Measurements from ENCODE around the gene IKZF4.

The IKZF4 gene

GRCh38 chr12:56004211-56004610 is 16.6 kb upstream of the IKZF4 start:
- FAIRE-seq (no peak), DNase-seq (ENCODE audit: insufficient read length) (no peak)
- TF ChIP-seq POLR2AphosphoS5 (IDR thresholded peaks at IDR 0.05; ENCODE audit: low read depth, low read length) (no peak), POLR2A (IDR thresholded peaks at IDR 0.05; ENCODE audit: low read depth, low read length) (no peak), TAF1 (IDR thresholded peaks at IDR 0.05; ENCODE audit: borderline replicate concordance, low read depth, low read length) (no peak)

DNA sequence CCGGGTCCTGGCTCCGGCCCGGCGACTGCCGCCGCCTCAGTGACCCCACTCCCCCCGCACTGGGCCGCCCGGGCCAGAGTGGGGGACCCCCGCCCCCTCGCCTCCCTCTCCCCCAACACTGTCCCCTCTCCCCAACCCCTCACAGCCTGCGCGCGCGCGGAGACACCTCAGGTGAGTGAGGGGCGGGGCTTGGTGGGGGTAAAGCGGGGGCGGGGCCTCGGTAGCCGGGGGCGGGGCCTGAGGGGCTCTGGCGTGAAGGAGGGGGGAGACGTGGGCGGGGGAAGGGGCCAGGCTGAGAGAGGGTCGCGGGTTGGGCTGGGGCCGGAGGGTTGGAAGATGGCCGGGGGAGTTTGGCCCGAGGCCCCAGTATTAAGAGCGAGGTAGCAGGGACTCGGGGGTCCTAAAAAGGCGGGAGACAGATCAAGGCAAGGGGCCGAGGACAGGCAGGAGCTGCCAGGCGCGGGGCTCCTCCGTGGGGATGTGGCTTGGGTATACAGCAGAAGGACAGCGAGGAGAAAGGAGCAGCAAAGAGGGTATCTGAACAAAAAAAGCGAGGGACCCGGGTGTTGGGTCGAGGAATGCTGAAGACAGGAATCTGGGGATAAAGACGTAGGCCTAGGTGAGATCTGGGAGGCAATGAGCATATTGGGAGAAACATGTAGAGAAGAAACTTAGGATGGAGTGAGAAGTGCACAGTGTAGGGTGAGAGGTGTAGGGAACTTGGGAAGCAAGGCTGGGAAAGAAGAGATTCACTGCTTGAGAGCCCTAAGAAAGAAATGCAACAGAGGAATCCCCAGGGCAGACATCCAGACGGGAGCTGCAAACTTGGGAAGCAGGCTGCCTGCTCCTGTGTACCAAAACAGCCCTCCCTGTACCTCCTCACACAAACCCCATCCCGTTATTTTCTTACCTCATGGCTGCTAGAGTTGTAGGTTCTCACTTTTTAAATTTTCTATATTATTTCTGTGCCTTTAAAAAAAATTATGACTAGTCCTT is 13.0 kb upstream of the IKZF4 start:
- DNase-seq (ENCODE audit: insufficient read length) (peak; percentile 82), FAIRE-seq (no peak)
- TF ChIP-seq TAF1 (IDR thresholded peaks at IDR 0.05; ENCODE audit: borderline replicate concordance, low read depth, low read length) = no peak
- no peak for TF ChIP-seq POLR2A (IDR thresholded peaks at IDR 0.05; ENCODE audit: low read depth, low read length)
- no peak for TF ChIP-seq POLR2AphosphoS5 (IDR thresholded peaks at IDR 0.05; ENCODE audit: low read depth, low read length)

DNA sequence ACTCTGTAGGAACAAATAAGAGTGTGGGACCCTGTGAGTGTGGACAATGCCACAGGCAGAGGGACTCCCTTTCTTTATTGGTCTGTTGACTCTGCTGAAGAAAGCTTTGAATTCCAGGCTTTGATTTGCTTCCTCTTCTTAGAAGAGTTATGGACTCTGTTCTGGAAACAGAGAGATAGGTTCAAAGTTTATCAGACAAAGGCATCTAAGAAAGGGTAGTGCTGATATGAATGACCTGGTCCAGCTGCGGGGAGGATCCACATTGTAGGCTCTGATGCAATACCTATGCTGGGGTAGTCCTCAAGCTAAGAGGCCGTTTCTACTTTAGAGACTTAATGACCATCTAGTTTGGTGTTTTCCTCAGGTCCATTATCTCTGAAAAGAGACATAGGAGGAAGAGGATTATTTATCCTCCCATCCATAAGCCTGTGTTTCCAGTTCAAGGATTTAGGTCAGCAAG is 10.7 kb upstream of the IKZF4 start:
- no peak for FAIRE-seq
- DNase-seq (ENCODE audit: insufficient read length) = no peak
- TF ChIP-seq POLR2A (IDR thresholded peaks at IDR 0.05; ENCODE audit: low read depth, low read length) (no peak), POLR2AphosphoS5 (IDR thresholded peaks at IDR 0.05; ENCODE audit: low read depth, low read length) (no peak), TAF1 (IDR thresholded peaks at IDR 0.05; ENCODE audit: borderline replicate concordance, low read depth, low read length) (no peak)

- DNase-seq (ENCODE audit: insufficient read length) = no peak
These were observed 9.2 kb upstream of the IKZF4 start for GRCh38 chr12:56011509-56012090.

DNA sequence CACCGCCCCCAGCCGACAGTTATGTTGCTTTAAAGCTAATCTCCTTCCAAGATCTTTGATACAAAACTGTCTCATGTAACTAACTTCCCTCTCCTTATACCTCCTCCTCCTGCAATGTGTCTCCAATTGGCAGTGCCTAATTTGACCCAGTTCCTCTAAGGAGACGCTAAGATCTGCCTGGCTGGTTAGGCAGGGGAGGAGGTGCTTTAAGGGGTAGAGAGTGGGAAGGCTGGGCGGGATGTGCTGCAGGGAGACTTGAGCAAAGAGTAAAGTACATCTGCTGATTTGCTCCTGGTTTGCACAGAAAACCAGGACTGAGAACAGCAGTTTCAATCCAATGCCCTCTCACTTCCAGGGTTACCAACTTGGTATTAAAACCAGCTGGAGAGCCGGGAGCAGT is 7.4 kb upstream of the IKZF4 start:
- no peak for TF ChIP-seq POLR2AphosphoS5 (IDR thresholded peaks at IDR 0.05; ENCODE audit: low read depth, low read length)
- no peak for TF ChIP-seq POLR2A (IDR thresholded peaks at IDR 0.05; ENCODE audit: low read depth, low read length)
- TF ChIP-seq TAF1 (IDR thresholded peaks at IDR 0.05; ENCODE audit: borderline replicate concordance, low read depth, low read length) = no peak
- DNase-seq (ENCODE audit: insufficient read length) (no peak), FAIRE-seq (no peak)

More at GRCh38 chr12:56011509-56012090, 9.2 kb upstream of the IKZF4 start:
- no peak for TF ChIP-seq POLR2A (IDR thresholded peaks at IDR 0.05; ENCODE audit: low read depth, low read length)
- no peak for TF ChIP-seq TAF1 (IDR thresholded peaks at IDR 0.05; ENCODE audit: borderline replicate concordance, low read depth, low read length)
- TF ChIP-seq POLR2AphosphoS5 (IDR thresholded peaks at IDR 0.05; ENCODE audit: low read depth, low read length) = no peak
- no peak for FAIRE-seq

- DNase-seq (ENCODE audit: insufficient read length) (no peak), FAIRE-seq (no peak)
- TF ChIP-seq POLR2A (IDR thresholded peaks at IDR 0.05; ENCODE audit: low read depth, low read length) (no peak), POLR2AphosphoS5 (IDR thresholded peaks at IDR 0.05; ENCODE audit: low read depth, low read length) (no peak), TAF1 (IDR thresholded peaks at IDR 0.05; ENCODE audit: borderline replicate concordance, low read depth, low read length) (no peak)
These were observed 6.6 kb upstream of the IKZF4 start for GRCh38 chr12:56014205-56014604.

DNA sequence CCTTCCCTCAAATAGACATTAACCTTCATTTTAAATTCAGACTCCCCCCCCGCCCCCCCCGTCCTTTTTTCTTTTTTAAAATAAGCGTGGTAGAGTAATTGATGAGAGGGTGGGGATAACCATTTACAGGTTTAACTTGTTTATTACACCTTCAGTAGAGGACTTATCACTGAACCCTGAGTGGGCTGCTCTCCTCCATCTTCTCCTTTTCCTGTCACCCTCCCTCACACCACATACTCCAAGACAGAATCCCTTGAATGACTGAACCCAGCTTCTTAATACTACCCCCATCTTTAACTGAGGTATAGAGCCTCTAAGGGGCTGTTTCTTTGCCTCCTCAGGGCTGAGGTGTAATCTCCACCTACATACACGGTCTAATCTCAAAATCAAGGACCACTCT is 3.7 kb upstream of the IKZF4 start:
- DNase-seq (ENCODE audit: insufficient read length) (no peak), FAIRE-seq (no peak)
- no peak for TF ChIP-seq POLR2AphosphoS5 (IDR thresholded peaks at IDR 0.05; ENCODE audit: low read depth, low read length)
- TF ChIP-seq TAF1 (IDR thresholded peaks at IDR 0.05; ENCODE audit: borderline replicate concordance, low read depth, low read length) = no peak
- TF ChIP-seq POLR2A (IDR thresholded peaks at IDR 0.05; ENCODE audit: low read depth, low read length) = no peak

DNA sequence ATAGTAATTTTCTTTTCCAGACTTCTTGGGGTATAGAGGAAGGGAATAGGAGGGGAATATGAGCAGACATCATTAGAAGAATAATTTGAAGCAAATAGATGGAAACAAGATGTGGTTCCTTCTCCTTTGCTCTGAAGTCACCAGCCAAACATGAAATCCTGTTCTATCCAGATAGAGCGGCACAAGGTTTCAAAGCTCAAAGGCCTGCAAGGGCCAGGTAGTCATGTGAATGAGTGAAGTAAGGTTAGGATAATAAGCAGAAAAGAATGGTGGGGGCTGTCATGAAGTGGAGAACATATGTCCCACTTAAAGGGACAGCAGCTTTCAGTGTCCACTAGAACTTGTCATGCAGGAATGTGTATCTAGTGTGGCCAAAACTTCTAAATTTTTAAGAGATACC is 2.5 kb upstream of the IKZF4 start:
- DNase-seq (ENCODE audit: insufficient read length) = no peak
- no peak for FAIRE-seq
- TF ChIP-seq POLR2AphosphoS5 (IDR thresholded peaks at IDR 0.05; ENCODE audit: low read depth, low read length) (no peak), TAF1 (IDR thresholded peaks at IDR 0.05; ENCODE audit: borderline replicate concordance, low read depth, low read length) (no peak), POLR2A (IDR thresholded peaks at IDR 0.05; ENCODE audit: low read depth, low read length) (no peak)

DNA sequence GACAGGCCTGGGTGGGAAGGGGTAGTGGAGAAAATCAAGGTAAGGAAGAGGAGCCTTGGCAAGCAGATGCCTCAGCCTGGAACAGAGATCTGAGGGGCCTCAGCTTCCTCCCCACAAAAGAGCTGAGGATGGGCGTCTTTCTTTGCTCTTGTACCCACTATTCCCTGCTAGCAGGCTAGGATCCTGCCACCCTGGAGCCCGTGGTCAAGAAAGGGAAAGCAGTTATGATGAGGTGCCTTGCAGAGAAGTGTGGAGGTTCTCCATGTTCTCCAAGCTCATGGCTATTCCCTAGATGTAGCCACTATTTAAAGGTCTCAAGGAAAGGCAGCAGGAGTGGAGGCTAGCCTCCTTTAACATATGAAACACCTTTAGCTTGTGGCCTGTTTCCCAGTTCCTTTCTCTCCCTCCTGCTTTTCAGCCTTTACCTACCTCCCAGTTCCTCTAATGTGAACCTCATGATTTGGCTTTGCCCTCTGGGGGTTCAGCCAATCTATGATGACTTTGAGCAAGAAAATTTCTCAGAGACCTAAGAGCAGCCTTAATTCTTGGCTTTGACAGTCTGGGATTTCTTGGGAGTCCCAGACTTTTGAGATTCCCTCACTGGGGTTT is 1.1 kb downstream of the IKZF4 start:
- DNase-seq (ENCODE audit: insufficient read length) (no peak), FAIRE-seq (no peak)
- TF ChIP-seq POLR2A (IDR thresholded peaks at IDR 0.05; ENCODE audit: low read depth, low read length) (no peak), TAF1 (IDR thresholded peaks at IDR 0.05; ENCODE audit: borderline replicate concordance, low read depth, low read length) (no peak), POLR2AphosphoS5 (IDR thresholded peaks at IDR 0.05; ENCODE audit: low read depth, low read length) (no peak)

- FAIRE-seq (no peak), DNase-seq (ENCODE audit: insufficient read length) (no peak)
- TF ChIP-seq TAF1 (IDR thresholded peaks at IDR 0.05; ENCODE audit: borderline replicate concordance, low read depth, low read length) (no peak), POLR2AphosphoS5 (IDR thresholded peaks at IDR 0.05; ENCODE audit: low read depth, low read length) (no peak), POLR2A (IDR thresholded peaks at IDR 0.05; ENCODE audit: low read depth, low read length) (no peak)
These were observed 7.8 kb downstream of the IKZF4 start for GRCh38 chr12:56028511-56029165.

DNA sequence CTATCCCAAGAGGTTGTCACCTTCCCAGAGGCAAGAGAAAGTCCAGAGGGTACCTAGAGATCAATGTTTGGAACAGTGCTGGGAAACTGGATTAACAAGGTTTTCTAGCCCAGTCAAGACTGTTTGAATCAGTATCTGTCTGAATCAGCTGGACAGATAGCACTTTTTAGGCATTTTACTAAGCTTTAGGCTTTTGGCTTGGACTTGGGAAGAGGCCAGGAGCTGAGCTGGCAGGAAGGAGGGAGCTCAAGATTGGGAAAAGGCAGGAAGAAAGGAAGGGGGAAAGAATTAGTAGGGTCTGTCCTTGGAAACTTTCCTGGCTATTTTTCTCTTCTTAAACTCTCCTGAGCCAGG is 8.3 kb downstream of the IKZF4 start:
- TF ChIP-seq POLR2A (IDR thresholded peaks at IDR 0.05; ENCODE audit: low read depth, low read length) (no peak), POLR2AphosphoS5 (IDR thresholded peaks at IDR 0.05; ENCODE audit: low read depth, low read length) (no peak), TAF1 (IDR thresholded peaks at IDR 0.05; ENCODE audit: borderline replicate concordance, low read depth, low read length) (no peak)
- no peak for DNase-seq (ENCODE audit: insufficient read length)
- no peak for FAIRE-seq
